Stimulated activated CD8-positive, alpha-beta memory T cell treated with anti-CD3 and anti-CD28 coated beads, Interleukin-2, amount 100 ng/mL, for 1 hour (primary cell): ENCODE measurements around the gene KIAA1671.
"Not testable (repeated sequence)": the region's sequence is repeated elsewhere in the genome, so short reads cannot be mapped to it uniquely, and the experiment has no call there.

Experiments used
- DNase-seq, 2 donors: peaks; one replicate each; pipeline ENCODE4 v3.0.0-alpha.2; 2020; ENCODE audit warnings: low read depth in 2 of 2

KIAA1671 gene

DNA sequence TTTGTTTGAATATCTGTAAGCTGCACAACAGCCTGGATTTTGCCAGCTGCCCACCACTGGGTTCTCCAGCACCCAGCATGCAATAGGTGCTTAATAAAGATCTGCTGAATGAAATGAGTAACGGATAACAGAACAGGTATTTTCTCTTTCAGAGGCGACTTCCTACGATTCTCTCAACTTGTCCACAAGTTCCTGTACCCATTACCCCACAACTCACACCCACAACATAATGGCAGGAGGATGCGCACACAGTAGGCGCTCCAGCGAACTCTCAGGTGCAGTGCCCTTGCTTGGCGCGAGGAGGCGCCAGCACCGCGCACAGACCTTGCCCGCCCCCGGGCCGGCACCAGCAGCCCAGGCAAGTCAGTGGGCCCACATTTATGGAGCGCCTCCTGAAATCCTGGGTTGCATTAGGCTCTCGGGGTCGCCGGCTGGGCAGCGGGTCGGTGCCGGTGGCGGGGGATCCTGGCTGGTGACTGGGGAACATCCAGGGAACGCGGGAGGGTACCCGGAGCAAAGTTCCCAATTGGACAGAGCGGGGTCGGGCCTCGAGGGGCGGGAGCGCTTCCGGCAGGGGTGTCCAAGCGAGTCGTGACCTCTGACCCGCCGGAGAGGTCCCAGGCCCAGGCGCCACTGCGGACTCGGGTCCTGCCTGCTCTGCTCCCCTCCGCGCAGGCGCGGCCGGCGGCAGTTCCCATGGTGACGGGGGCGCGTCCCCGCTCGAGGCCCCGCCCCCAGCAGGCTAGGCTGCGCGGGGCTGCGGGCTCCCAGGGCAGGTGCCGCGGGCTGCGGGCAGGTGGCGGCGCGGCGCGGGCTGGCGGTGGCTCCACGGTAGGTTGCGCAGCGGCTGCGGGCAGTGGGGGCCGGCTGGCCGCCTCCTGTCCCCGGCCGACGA, at the start of gene KIAA1671:
KIAA1671 (plus strand) TSS at position 775 of the 895 bp plus-strand sequence. CDS start 75,284 bp downstream, outside the sequence.
- DNase-seq, result peak; percentile 70 to 73

DNA sequence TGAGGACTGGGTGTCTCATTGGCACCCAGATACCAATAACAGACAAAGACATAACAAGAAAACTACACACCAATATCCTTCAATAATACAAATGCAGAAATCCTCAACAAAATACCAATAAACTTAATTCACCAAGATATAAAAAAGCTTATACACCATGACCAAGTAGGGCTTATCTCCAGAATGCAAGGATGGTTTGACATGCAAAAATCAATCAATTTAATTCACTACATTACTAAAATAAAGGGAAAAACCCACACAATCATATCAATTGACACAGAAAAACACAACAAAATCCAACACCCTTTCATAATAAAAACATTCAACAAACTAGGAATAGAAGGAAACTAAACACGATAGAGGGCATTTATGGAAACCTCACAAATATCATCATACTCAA, 46.6 kb upstream of the KIAA1671 start:
- DNase-seq, result no peak

DNA sequence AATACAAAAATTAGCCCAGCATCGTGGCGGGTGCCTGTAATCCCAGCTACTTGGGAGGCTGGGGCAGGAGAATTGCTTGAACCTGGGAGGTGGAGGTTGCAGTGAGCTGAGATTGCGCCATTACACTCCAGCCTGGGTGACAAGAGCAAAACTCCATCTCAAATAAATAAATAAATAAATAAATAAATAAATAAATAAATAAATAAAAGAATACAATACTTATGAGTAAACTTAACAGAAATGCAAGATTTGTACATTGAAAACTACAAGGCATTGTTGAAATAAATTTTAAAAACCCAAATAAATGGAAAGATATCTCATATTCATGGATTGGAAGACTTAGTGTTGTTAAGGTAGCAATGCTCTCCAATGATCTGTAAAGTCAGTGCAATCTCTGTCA, 45.4 kb upstream of the KIAA1671 start:
- DNase-seq, result not testable (repeated sequence)

DNA sequence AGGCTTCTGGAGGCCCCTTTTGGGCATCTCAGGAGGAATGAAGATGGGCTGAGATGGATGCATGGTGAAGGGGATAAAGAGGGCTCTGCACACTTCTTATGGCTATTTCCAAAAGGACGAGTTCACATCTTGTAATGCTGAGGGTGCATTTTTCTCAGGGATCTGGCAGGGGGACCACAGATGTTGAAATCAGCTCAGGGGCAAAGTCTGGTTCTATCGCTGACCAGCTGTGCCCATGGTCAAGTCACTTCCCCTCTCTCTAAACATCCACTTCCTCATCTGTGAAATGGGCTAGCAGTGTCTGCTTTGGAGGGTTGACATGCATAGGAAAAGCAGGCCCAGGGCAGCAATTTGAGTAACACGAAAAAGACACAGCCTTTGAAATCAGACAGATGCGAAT, 32.5 kb upstream of the KIAA1671 start:
- DNase-seq, result no peak

DNA sequence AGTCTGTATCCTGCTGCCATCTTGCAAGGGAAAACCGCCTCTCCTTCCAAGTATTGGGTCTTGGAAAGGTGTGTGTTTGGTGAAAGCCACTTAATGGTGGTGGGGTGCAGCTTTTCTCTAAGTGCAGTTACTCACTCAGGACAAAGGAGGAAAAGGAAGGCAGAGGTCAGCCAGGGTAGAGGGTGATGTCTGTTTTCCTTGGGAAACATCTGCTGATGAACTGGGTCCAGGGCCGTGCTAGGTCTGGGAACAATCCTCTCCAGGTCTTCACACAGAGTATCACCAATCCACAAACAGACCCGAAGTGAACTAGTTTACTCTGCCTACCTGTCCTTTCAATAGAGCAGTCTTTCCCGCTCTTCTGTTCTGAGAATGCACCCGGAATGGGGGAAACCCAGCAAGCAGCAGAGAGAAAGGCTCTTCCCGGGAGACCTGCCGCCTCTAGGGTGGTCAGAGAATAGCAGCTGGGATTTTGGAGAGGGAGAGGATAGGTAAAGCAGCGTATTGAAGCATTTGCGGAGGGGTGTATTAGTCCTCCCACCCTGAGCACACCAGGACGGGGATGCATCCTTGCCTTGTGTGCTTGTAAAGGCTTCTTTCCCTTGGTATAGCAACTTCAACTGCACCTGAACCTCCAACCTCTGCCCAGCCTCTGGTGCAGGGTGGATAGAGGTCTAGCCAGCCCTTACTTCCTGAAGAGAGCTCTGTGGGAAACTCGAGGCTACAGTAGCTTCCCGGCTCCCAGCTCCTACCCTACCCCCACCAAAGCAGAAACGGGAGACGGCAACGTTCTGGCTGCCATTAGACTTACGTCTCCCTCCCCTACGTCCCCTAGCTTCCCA, 26.7 kb upstream of the KIAA1671 start:
- no peak for DNase-seq

DNA sequence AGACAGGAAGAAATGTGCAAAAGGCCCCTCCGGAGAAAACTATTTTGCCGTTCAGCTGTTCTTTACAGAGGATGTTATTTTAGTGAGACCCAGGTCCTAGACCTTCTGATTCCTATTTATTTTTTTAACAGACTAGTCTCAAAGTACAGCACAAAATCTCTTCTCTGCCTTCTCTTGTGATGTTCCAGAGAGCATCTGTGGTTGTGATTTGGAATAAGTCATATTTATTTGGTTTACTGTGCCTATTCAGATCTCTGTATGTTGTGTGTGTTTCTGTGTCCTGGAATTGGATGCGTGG, 26.1 kb upstream of the KIAA1671 start:
- DNase-seq, result no peak

DNA sequence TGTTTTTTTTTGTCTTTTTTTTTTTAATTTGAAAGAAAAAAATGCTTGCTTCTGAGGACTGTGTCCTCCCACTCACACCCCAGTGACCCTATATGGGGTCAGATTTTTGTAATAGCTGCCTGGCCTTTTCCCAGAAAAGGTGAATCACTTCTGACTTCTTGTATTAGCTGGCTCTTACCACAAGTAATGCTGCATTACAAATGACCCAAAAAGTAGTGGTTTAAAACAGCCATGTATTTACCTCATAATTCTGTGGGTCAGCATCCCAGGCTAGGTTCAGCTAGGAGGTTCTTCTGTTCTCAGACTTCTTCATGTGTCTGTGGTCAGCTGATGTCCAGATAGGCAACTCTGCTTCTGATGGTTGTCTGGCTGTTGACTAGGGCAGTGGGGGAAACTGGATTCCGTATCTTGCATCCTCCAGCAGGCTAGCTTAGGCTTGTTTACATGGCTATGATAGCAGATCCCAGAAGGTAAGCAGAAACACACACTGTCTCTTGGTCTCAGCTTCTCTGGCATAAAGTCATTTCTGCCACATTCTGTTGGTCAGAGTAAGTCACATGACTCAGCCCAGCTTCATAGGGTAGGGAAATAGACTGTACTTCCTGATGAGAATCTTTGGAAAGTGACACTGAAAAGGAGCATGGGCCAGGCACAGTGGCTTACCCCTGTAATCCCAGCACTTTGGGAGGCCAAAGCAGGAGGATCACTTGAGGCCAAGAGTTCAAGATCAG, 25.5 kb upstream of the KIAA1671 start:
- no peak for DNase-seq

DNA sequence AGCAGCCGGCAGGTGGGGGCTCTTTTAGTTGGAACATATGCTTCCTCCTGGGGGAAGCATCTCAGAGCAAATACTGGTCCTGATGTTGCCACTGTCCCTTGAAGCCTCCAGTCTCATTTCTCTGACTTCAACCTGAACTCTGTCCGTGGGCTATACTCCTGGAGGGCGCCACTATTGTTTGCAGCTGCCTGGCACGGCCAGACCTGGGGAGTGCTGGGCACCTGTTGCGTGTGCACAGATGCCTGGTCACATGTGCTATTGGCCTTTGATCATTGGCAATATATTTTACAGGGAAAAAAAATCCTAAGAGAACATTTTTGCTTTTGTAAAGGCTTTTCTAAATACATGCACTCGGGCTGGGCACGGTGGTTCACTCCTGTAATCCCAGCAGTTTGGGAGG, 24.2 kb upstream of the KIAA1671 start:
- no peak for DNase-seq

DNA sequence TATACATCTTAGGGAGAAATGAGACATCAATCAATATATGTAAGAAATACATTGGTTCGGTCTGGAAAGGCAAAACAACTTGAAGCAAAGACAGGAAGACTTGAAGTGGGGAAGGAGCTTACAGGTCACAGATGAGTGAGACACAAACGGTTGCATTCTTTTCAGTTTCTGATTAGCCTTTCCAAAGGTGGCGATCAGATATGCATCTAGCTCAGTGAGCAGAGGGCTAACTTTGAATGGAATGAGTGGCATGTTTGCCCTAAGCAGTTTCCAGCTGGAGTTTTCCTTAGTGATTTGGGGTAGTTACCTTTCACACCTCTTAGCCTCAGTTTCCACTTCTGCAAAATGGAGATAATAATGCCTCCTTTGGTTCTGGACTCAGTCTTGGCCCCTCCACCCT, 21.8 kb upstream of the KIAA1671 start:
- no peak for DNase-seq

DNA sequence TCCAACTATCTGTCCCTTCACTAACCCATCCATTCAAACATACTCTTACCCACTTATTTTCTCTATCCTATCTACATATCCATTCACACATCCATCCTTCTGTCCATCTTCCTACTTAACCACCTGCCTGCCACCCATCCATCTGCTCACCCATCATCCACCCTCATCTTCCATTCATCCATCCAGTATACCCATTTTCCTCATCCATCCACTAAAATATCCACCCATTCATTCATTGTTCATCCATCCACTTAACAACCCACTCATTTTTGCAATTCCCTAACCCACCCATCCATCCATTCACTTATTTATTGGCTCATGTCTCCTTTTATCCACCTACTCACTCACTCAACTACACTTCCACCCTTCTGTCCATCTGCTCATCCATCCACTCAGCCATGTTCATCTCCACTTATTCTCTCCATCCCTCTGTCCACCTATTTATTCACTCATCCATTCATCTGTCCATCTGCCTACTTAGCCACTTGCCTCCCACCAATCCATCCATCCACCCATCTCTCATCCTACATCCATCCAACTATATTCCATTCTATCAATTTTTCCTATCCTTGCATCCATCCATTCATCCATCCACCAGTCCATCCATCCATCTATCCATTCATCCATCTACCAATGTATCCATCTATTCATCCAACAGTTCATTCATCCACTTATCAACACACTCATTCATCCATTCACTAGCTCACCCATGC, 16.6 kb upstream of the KIAA1671 start:
- DNase-seq, result no peak

DNA sequence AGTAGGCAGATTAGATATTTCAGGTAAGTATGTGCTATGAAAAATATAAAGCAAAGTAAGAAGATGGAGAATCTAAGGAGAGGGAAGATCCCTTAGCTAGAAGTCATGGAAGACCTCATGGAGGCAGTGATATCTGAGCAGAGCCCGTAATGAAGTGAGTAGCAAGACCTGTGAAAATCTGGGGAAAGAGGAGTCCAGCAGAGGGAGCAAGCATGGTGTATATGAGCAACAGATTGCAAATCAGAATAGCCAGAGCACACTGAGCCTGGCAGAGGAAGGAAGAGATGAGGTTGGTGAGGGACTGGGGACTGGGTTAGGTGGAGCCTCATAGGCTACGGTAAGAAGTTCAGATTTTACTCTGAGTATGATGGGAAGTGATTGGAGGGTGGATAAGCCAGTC, 15.4 kb upstream of the KIAA1671 start:
- DNase-seq, result no peak

DNA sequence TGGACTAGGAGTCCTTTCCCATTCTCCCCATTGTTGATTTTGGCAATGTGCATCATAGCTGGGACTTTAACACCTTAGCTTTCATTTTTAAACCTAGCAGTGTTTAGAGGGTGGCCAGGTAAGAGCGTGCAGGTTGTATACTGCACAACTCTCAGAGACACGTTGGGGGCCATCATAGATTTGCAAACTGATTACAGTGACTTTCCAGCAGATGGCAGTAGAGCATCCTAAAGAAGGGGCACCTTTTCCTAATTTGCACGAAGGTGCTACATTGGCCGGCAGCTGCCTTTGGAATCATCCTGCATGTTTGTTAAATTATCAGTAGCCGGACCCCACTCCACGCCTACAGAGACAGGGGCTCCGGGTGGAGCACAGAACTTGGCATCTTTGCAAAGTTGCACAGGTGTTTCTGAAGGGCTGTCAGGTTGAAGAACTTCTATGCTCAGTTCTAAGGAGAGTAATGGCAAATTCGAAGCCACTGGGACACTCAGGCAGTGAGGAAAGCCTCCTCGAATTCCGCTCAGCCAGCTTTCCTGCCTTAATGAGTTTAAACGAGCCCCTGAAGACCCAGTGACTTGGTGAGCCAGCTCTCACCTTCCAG, 13.7 kb upstream of the KIAA1671 start:
- no peak for DNase-seq

DNA sequence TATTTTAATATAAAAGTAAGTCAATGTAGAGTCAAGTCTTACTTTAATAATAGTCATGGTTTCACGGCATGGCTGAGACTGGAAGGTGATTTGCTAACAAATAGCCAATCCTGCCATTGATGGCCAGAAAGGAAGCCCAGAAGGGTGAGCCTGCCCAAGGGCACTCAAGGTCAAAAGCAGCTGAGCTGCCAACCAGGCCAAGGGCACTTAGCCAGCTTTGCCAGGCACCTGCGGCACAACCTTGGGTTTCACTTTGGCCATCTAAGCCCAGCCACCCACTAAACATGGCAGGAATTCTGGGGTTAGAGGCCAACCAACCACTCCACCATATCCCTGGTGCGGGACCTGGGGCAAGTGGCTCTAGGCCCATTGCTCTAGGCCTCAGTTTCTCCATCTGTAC, 10.2 kb upstream of the KIAA1671 start:
- no peak for DNase-seq

DNA sequence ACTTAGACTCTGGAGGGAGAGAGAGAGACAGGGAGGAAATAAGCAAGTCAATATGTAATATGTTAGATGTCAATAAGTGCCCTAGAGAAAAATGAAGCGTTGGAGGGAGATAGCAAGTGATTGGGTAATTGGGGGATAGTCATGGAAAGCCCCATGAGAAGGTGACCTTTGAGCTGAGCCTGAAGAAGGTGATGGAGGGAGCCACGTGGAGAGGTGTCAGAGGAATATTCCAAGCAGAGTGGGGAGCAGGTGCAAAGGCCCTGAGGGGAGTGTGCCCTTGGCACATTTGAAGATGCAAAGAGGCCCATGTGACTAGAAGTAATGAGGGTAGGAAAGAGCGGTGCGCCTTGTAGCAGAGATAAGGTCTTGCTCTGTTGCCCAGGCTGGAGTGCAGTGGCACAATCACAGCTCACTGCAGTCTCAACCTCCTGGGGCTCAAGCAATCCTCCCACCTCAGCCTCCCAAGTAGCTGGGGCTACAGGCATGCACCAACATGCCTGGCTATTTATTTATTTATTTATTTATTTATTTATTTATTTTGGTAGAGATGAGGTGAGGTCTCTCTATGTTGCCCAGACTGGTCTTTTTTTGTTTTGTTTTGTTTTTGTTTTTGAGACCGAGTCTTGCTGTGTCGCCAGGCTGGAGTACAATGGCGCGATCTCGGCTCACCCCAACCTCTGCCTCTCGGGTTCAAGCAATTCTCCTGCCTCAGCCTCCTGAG, 8.1 kb upstream of the KIAA1671 start:
- no peak for DNase-seq

DNA sequence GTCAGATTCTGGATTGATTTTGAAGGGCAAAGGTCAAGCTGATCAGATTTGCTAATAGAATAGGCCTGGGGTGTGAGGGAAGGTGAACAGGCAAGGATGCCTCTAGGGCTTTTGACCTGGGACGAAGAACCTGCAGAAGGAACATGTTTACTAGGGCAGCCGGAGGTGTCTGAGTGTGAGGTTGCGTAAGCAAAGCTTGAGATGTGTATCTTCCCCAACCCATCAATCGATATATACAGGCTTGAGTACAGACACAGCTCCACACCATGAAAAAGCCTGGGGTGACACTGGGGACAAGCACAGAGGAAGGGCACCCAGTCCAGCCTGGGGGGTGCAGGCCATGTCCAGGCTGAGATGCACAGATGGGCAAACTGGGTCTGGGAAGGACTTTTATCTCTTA, 7.1 kb upstream of the KIAA1671 start:
- DNase-seq, result no peak

DNA sequence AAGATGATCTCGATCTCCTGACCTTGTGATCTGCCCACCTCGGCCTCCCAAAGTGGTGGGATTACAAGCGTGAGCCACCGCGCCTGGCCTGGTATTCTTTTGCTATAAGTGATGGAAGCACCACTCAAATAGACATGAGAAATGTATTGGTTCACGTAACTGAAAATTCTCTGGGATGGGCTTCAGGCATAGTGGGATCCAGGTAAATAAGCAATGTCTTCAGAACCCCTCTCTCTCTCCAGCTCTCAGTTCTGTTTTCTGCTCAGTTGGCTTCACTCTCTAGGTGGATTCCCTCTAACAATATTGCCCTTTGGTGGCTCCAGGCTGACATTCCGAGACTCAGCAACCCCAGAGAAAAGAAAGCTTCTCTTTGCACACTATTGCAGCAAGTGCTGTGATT, 5.1 kb upstream of the KIAA1671 start:
- no peak for DNase-seq

DNA sequence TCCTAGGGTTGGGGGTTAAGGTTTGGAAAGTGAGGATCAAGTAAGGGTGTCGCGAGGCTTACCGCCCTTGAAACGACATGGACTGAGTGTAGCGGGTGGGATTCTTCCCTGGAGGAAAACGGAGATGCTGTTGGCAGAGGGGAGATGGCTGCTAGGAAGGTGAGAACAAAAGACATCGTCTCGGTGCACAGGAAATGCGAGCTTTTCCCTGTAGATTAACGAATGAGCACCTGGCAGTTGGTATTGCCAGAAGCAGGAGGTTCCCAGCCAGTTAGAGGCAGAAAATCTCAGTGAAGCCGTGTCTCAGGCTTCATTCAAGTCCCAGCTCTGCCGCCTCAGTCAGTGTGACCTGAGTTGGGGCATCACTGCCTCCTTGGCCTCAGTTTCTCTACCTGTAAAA, 4.6 kb upstream of the KIAA1671 start:
- no peak for DNase-seq

DNA sequence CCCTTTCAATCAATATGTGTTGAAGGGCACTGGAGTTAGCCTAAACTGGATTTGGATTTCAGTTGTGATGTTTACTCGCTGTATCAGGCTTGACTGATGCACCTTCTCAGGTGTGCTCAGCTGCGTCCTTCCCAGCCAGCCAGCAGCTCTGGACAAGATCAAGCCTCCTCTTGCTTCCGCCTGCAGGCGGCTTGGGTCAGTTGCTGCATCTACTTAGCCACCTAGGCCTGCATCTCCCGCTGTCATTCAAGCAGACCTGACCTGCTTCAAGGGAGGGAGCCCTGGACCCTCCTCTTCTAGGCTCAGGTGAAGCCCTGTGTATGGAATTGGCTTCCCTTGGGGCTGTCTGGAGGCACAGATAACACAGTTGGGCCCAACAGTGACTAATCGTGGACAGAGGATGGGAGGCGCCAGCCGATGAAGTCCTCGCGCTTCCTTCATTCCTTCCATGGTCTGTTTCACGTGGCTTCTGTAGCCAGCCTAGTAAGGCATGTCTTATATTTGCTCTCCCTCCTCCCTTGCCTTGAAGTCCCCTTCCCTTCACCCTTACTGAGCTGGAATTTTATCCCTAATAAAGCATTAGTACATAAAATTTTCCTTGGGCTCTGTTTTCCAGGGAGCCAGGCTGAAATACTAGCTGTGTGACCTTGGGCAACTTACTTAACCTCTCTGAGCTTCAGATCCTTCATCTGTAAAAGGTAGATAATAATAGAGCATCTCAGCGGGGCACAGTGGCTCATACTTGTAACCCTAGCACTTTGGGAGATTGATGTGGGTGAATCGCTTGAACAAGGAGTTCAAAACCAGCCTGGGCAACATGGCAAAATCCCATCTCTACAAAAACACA, 3.9 kb upstream of the KIAA1671 start:
- no peak for DNase-seq

DNA sequence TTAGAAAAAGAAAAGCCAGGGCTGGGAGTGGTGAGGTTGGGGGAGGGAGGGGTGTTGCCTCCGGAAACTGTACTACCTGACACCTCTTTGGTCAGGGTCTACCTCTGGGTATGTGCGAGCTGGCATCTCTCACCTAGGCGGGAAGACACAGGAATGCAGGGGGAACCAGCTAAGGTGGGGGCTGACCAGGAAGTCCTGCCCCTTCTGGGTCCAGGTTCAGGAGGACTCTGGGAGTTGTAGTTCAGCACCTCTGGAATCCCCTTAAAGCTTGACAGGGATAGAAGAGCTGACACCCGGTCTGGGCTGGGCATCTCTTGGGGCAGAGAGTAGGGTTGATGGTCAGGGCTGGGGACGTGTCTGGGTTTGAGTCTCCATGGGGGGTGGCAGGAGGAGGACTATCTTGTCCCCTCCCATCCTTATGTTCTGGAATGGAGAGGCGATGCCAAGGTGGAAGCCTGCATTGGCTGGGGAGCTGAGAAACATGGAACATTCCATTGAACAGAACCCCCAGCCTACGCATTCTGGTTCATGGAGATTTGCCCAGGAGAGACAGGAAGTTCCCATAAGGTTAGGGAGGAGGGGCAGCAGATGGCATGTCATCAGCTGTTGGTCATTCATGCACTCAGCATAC, 2.1 kb upstream of the KIAA1671 start:
- DNase-seq, result no peak
